ENCODE results near the gene TACC2.
A peak's percentile ranks its signal among the peaks of the same experiment; 100 is the strongest.

TACC2 gene

DNA sequence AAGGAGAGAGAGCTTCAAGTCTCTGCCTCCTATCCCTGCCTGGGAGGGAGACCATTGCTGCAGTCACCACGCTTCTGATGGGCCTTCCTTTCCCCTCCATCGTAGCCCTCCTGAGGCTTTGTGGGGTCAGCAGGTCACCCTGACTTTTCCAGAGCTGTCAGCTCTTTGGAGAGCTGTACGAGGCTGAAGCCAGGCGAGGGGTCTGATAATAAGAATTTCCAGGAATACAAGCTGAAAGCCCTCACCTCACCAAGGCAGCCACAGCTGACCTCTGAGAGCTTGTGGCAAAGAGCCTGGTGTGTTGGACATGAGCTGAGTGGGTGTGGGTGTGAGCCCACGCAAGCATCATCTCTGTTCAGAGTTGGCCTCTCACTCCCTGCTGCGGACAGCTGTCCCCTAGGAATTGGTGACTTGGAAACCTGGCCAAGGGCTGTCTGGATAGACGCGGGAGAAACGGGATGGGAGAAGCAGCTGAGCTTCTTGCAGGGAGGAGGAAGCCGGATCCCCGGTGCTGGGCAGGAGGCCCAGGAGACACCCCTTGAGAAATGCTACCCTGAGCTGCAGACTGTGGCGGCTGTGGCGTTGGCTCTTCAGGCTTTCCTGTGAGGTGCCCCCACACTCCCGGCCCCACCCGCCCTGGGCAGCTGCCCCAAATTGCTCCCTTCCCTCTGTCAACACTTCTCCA lies 160.1 kb downstream of the TACC2 start:
- no peak for DNase-seq (ENCODE audit: low spot score)

DNA sequence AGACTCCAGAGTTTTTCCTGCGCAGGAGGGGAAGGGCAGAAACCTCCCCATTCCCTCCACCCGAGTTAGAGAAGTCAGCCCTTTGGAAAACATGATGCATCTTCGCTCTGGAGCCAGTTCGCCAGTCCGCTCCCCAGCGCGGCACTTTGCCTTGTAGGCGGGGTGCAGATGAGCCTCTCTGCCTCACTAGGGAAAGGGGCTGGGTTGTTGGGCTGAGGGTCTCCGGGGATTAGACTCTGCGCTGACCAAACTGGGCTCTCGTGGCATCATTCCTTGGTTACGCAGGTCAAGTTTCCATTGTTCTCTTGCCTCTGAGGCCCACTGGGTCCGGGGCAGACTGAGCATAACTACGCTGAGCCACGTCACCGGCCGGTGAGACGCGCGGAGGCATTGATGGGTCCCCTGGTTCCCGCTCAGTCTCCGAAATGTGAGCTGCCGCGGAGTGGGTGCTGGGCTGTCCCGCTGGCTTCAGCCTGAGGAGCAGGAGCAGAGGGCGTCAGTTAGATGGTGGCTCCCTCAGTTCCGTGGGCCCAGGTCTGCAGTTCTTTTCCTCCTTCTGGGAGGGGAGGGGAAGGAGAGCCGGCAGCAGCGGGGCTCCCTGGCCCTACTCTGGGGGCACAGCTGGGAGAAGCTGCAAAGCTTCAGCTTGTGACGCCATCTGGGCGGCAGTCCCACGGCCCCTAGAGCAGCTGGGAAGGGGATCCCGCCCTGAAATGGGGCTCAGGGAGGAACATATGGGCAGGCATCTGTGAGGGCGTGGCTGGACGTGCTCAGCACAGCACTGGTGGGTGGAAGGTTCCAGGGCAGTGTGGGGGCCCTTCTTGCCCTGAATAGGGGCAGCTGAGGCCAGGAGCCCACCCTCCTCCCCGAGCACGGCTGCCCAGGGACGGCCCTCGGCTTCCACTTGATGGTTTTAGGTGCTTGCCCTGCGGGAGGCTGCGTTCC lies 160.9 kb downstream of the TACC2 start:
- no peak for DNase-seq (ENCODE audit: low spot score)

- DNase-seq (ENCODE audit: low spot score) = no peak
Observed at GRCh38 chr10:122151121-122151694, 162.2 kb downstream of the TACC2 start.

DNA sequence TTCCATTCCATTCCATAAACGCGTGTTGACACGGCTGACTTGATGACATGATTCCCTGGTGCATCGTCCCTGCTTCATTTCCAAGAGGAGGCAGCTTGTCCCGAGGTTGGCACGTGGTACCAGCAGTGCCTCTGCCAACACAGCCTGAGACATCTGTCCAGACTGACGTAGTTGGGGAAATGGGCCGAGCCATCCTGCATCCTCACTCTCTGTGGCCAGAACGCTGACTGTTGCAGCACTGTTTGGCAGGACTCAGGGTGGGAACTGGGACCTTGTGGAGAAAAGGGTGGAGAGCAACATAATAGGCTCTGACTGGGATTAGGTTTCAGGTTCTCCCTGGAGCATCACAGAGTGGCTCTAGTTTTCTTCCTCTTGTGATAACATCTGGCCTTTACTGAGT lies 163.6 kb downstream of the TACC2 start:
- DNase-seq (ENCODE audit: low spot score) = peak; percentile 85

- DNase-seq (ENCODE audit: low spot score) = peak; percentile 63
Observed at GRCh38 chr10:122154031-122154544, 165.1 kb downstream of the TACC2 start.

GRCh38 chr10:122154545-122155366 lies 165.8 kb downstream of the TACC2 start:
- peak; percentile 79 for DNase-seq (ENCODE audit: low spot score)

DNA sequence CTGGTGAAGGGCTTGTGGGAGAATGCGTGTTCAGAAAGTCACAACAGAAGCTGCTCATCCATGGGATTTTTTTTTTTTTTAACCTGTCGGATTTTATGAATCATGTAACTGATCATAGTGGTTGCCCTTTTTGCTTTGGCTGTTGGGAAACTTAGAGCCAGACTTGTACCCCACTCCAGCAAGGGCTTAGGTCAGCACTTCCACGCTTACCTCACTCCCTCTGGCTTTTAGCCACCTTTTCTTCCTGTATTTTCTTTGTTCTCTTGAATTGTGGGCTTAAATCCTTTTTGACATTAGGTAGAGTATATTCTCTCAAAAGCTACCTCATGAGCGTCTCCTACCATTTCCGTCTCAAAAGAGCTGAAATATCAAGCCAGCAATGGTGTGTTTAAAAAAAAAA lies 168.5 kb downstream of the TACC2 start:
- no peak for DNase-seq (ENCODE audit: low spot score)

DNA sequence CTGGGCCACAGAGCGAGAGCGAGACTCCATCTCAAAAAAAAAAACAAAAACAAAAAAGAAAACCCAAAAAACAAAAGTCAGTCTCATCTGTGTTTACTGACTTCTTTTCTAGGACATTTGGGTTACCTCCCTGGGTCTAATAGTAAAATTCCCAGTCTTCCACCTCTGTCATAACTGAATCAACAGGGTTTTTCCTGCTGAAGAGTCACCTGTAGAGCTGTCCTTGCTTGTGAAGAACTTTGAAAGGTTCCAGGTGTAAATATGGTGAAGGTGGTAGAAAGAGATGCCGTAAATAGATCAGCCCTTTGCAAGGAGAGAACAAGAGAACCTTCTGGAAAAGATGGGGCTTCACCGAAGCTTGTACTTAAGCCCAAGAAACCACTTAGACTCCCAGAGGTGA lies 169.4 kb downstream of the TACC2 start:
- no peak for DNase-seq (ENCODE audit: low spot score)

GRCh38 chr10:122159141-122159970 lies 170.4 kb downstream of the TACC2 start:
- peak; percentile 67 for DNase-seq (ENCODE audit: low spot score)

GRCh38 chr10:122161795-122162194 lies 172.8 kb downstream of the TACC2 start:
- no peak for DNase-seq (ENCODE audit: low spot score)

- peak; percentile 60 for DNase-seq (ENCODE audit: low spot score)
Observed at GRCh38 chr10:122162671-122163173, 173.8 kb downstream of the TACC2 start.

DNA sequence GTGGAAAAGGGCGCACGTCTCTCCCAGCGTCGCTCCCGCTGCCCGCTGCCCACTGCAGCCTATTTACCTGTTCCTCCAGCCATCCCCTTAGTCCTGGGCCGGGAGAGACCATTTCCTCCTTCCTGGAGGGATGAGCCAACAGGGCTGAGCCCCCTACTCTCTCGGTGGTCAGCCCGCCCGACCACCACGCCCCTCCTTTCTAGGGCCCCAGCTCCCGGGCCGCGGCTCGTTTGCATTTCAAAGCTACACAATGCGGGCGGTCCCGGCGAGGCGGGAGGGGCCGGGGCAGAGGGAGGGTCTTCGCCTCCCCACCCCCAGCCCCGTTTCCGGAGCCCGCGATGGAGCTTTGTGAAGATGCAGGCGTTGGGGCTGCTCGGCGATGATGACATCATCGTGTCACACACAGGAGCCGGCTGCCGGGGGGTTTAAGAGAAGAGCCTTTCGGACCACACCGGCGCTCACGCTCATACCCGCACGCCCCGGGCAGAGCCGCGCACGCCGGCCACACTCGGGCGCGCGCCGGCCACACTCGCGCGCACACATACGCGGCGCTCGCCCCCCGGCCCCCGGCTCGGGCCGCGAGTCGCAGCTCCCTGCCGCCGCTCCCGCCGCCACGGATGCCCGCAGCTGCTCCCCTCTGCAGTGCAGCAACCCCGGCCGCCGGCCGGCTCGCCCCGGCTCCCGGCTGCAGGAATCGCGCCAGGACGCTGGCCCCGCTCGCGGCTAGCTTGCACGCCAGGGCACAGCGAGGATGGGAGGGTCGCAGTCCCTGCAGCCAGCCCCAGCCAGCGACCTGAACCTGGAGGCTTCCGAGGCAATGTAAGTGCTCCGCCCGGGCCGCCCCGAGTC lies 174.4 kb downstream of the TACC2 start:
- peak; percentile 54 for DNase-seq (ENCODE audit: low spot score)

GRCh38 chr10:122164023-122164601 lies 175.1 kb downstream of the TACC2 start:
- peak; percentile 83 for DNase-seq (ENCODE audit: low spot score)

DNA sequence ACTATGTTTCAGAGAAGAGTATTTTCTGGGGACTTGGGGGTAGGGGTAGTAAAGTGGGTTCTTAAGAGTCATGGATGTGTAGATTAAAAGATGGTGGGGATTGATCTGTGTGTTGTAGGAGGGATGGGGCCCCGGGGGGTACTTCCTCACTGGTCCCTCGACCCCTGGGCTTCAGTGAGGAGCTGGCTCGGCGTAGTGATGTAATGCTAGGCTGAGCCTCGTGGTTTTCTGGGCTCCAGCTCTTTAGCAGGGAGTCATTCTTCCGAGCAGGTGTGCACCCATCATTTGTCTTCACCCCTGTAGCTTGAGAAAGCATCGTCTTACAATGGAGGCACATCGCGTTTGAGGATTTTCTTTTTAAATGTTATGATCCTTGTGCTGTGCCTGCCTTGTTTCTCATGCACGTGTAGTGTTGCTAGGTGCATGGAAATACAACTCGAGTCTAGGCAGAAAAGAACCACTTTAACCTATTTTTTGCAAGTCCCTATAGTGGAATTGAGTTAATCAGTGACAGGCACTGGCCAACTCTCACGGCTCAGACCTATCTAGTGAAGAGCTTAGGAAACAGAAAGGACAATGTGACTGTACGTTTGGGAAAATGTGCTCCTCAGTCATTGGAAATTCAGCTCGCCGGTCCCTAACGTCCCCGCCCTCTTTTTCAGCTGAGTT lies 176.0 kb downstream of the TACC2 start:
- peak; percentile 53 for DNase-seq (ENCODE audit: low spot score)

DNA sequence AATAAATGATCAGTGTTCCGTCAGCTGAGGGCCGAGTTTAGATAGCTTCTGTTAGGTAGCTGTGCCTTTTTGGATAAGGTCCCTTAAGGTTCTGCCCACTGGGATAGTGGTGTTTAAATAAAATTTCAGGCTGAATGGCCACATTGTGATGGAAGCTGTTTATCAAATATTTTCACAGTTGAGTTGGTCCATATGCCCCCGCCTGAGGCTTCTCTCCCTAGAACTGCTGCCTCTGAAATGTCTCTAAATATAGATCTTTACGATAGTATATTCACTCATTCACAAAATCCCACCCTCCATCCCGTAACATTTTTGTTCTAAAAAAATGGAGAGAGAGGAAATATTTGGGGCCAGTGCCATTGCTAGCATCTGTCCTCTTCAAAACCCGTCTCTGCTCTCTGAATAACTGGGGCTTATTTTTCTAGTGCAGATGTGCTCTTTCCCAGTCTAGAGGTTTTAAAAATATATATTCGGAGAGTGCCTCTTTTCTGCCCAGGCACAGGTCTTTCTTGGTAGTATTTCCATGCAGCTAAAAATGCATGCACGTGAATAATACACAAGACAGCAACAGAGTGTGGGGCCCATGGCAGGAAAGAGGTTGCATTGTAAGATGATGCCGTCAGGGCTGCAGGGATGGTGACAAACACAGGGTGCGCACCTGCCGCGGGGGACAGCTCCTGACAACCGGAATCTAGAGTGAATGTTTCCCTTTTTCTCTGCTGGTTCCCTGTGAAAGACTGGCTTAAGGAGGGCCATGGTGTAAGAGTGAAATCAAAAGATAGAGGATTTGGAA lies 176.7 kb downstream of the TACC2 start:
- no peak for DNase-seq (ENCODE audit: low spot score)

DNA sequence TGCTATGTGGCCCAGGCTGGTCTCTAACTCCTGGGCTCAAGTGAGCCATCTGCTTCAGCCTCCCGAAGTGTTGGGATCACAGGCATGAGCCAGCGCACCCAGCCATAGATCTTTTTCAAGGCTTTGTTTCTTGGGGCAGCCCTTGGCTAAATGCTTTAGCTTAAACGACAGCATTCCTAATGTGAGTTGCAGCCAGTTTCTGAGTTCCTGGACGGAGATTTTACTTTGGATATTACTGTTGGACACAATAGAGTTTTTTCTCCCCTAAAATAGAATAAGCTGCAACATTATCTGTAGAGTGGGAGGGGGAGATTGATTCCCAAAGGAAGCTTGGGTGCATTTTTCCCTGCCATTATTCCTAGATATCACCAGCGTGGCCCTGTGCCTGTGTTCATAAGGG lies 179.1 kb downstream of the TACC2 start:
- no peak for DNase-seq (ENCODE audit: low spot score)

DNA sequence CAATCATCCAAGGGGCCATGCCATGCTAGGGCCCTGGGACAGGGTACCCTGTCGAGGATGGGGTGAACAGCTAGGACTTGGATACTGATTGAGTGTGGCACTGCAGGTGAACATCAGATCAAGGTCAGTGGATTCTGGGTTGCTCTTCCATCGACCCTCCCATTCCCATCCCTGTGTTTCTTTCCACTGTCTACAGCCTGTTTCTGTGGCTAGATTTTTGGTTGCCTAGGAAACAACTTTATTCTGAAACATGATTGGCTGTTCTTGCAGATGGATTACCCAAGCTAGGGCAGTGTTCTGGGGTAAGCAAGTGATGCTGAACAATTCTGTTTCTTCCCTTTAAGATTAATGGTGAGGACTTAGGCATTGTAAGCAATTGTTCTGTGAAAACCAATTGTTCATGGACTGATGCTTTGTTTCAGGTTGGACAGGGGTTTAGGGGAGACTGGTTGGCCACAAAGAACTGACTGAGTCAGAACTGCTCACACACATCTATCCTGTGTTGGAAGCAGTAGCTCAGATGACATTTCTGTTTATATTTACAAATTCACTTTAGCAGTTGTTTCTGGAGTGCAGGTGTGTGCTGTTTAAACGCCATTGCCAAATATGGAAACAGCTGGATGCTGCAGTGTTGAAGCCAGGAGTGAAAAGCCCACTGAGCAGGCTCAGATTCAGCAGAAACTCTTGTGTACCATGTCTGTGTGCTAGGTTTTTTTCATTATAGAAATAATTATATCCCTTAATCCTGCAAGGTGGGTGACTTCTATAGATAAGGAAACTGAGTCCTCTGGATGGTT lies 179.8 kb downstream of the TACC2 start:
- peak; percentile 33 for DNase-seq (ENCODE audit: low spot score)

Measured in cerebellar cortex (tissue), 1 donor.